NCI-H2107 treated with DMSO at 0.1 percent for 48 hours (cell line): Measurements from ENCODE around the gene RFX8.
"Not testable (repeated sequence)": the region's sequence is repeated elsewhere in the genome, so short reads cannot be mapped to it uniquely, and the experiment has no call there.

Source experiments
- DNase-seq: peaks from one replicate; lab custom pipeline; 2025; ENCODE audit not compliant: unreplicated experiment; lab: John Stamatoyannopoulos, UW

Gene RFX8

GRCh38 chr2:101474731-101475384 is at the start of gene RFX8:
RFX8 (minus strand) TSS chr2:101475112; CDS start chr2:101466848, 8,264 bp downstream.
- no peak for DNase-seq

- DNase-seq = no peak
Observed at GRCh38 chr2:101521487-101521886, 46.6 kb upstream of the RFX8 start.

GRCh38 chr2:101520246-101520645 is 45.3 kb upstream of the RFX8 start:
- DNase-seq = no peak

GRCh38 chr2:101518578-101519492 is 43.9 kb upstream of the RFX8 start:
- DNase-seq = peak; percentile 58

GRCh38 chr2:101517758-101518271 is 42.9 kb upstream of the RFX8 start:
- no peak for DNase-seq

GRCh38 chr2:101516823-101517690 is 42.1 kb upstream of the RFX8 start:
- DNase-seq = no peak

GRCh38 chr2:101516349-101516748 is 41.4 kb upstream of the RFX8 start:
- no peak for DNase-seq

- DNase-seq = no peak
Observed at GRCh38 chr2:101515477-101515876, 40.6 kb upstream of the RFX8 start.

- DNase-seq = no peak
Observed at GRCh38 chr2:101512993-101513392, 38.1 kb upstream of the RFX8 start.

- no peak for DNase-seq
Observed at GRCh38 chr2:101511381-101511780, 36.5 kb upstream of the RFX8 start.

GRCh38 chr2:101509499-101510284 is 34.8 kb upstream of the RFX8 start:
- no peak for DNase-seq

GRCh38 chr2:101508636-101509035 is 33.7 kb upstream of the RFX8 start:
- no peak for DNase-seq

GRCh38 chr2:101505276-101505675 is 30.4 kb upstream of the RFX8 start:
- not testable (repeated sequence) for DNase-seq

- DNase-seq = not testable (repeated sequence)
Observed at GRCh38 chr2:101504744-101505143, 29.8 kb upstream of the RFX8 start.

GRCh38 chr2:101502095-101502494 is 27.2 kb upstream of the RFX8 start:
- DNase-seq = no peak

GRCh38 chr2:101501443-101501842 is 26.5 kb upstream of the RFX8 start:
- peak; percentile 82 for DNase-seq

- DNase-seq = no peak
Observed at GRCh38 chr2:101500860-101501259, 25.9 kb upstream of the RFX8 start.

- DNase-seq = no peak
Observed at GRCh38 chr2:101500180-101500579, 25.3 kb upstream of the RFX8 start.

- DNase-seq = no peak
Observed at GRCh38 chr2:101496279-101496678, 21.4 kb upstream of the RFX8 start.

GRCh38 chr2:101492936-101493473 is 18.1 kb upstream of the RFX8 start:
- no peak for DNase-seq
